H1 (cell line): Measurements from ENCODE around the gene NOVA1. TPM values are rescaled to one million over a fixed set of nuclear protein-coding genes. Genes with fewer than 3 reads are reported as not detected.

Source experiments
- BRCA1 ChIP-seq: IDR thresholded peaks from 2 replicates; pipeline ENCODE4 v1.6.1; 2012; ENCODE audit warnings: low read depth, low read length, improper control_type of control experiment
- CHD7 ChIP-seq: fragments of 300-600 bp; sonication (generic); IDR thresholded peaks from 2 replicates; pipeline ENCODE4 v1.7.1; 2012; ENCODE audit warnings: low read length, moderate library complexity, mild to moderate bottlenecking, inconsistent platforms; ENCODE audit not compliant: insufficient replicate concordance
- GABPA ChIP-seq: IDR thresholded peaks from 2 replicates; pipeline ENCODE4 v1.6.1; 2011; ENCODE audit warnings: mild to moderate bottlenecking, low read length, moderate library complexity, borderline replicate concordance; ENCODE audit not compliant: insufficient read depth
- GTF2F1 ChIP-seq: IDR thresholded peaks from 2 replicates; pipeline ENCODE4 v1.6.1; 2012; ENCODE audit warnings: low read depth, low read length, improper control_type of control experiment, borderline replicate concordance
- KDM1A ChIP-seq: fragments of 200-600, 300-600 bp; sonication (generic); IDR thresholded peaks from 2 replicates; pipeline ENCODE4 v1.7.1; 2016; ENCODE audit warnings: mild to moderate bottlenecking, low read length, borderline replicate concordance
- MAFK ChIP-seq: IDR thresholded peaks from 2 replicates; pipeline ENCODE4 v1.6.1; 2012; ENCODE audit warnings: low read depth, mild to moderate bottlenecking, improper control_type of control experiment, low read length
- SRF ChIP-seq: IDR thresholded peaks from 2 replicates; pipeline ENCODE4 v1.6.1; 2011; ENCODE audit warnings: mild to moderate bottlenecking, low read depth, low read length, moderate library complexity
- polyA plus RNA-seq, 7 experiments: library from polyadenylated mRNA; depleted of rRNA in 3 of 7; stranded (reverse) in 5 of 7; unstranded in 2 of 7; fragments of >200 nt in 5 of 7; fragments of 200-250 nt in 2 of 7; gene quantifications; 1 replicate in 5 of 7; 2 replicates in 1 of 7; 4 replicates in 1 of 7; pipeline versions ENCODE4 v1.2.1 to v1.2.3, GENCODE V29; 2011 to 2013; ENCODE audit warnings: missing spikeins in 2 of 7, mixed read lengths in 2 of 7
- total RNA-seq: library from RNA; stranded (reverse); fragmentation: NEBNext Ultra II Directional; extraction: Animal tissue kit (Norgen Biotek cat#: 25700); gene quantifications from 2 replicates; pipeline ENCODE4 v1.2.1, GENCODE V29; 2021
- TF ChIP-seq, protein P1 (sequence below), 3 experiments: IDR thresholded peaks; 1 replicate in 2 of 3; 2 replicates in 1 of 3; pipeline versions ENCODE4 v1.5.1 to v1.6.1; 2011; ENCODE audit warnings: low read length in 3 of 3, mild to moderate bottlenecking in 3 of 3, inconsistent platforms in 2 of 3, low read depth in 1 of 3, moderate library complexity in 1 of 3; ENCODE audit not compliant: insufficient read depth in 1 of 3; ENCODE audit errors: control extremely low read depth in 1 of 3

The NOVA1 gene
- total and polyA plus RNA-seq, 2 of the 8 experiments (the other 6 are each of a cell fraction or from before 2014, with no cell fraction given), result 6.8 to 12.7 TPM

- TF ChIP-seq CHD7 (no peak), MAFK (no peak), SRF (no peak), KDM1A (no peak), GTF2F1 (no peak), BRCA1 (no peak), GABPA (no peak)
- TF ChIP-seq, protein P1, sequence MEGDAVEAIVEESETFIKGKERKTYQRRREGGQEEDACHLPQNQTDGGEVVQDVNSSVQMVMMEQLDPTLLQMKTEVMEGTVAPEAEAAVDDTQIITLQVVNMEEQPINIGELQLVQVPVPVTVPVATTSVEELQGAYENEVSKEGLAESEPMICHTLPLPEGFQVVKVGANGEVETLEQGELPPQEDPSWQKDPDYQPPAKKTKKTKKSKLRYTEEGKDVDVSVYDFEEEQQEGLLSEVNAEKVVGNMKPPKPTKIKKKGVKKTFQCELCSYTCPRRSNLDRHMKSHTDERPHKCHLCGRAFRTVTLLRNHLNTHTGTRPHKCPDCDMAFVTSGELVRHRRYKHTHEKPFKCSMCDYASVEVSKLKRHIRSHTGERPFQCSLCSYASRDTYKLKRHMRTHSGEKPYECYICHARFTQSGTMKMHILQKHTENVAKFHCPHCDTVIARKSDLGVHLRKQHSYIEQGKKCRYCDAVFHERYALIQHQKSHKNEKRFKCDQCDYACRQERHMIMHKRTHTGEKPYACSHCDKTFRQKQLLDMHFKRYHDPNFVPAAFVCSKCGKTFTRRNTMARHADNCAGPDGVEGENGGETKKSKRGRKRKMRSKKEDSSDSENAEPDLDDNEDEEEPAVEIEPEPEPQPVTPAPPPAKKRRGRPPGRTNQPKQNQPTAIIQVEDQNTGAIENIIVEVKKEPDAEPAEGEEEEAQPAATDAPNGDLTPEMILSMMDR (IDR thresholded peaks at IDR 0.05; ENCODE audit: control extremely low read depth in 1 of 3, insufficient read depth in 1 of 3, low read depth in 1 of 3, low read length in 3 of 3), result no peak
These were observed 185.4 kb downstream of the NOVA1 start (continued) for GRCh38 chr14:26412421-26412820.
